Lower leg skin (tissue), 3 donors: ENCODE measurements around the gene SCGN.

Experiments used
- CTCF ChIP-seq, 3 donors: fragments of 450-650 bp; IDR thresholded peaks; one replicate each; pipeline ENCODE4 v1.5.1; 2016; ENCODE audit warnings: antibody characterized with exemption in 3 of 3, mild to moderate bottlenecking in 3 of 3, moderate library complexity in 2 of 3
- POLR2A ChIP-seq, 2 donors: fragments of 450-650 bp; IDR thresholded peaks; one replicate each; pipeline ENCODE4 v1.6.1; 2016 to 2017; ENCODE audit warnings: antibody characterized with exemption in 2 of 2, mild to moderate bottlenecking in 1 of 2, moderate library complexity in 1 of 2

GRCh38 chr6:25695671-25696070 is 43.7 kb downstream of the SCGN start:
- TF ChIP-seq CTCF (IDR thresholded peaks at IDR 0.05) (no peak), POLR2A (IDR thresholded peaks at IDR 0.05) (no peak)
